ENCODE measurements around the gene TMEM256.

Gene TMEM256

DNA sequence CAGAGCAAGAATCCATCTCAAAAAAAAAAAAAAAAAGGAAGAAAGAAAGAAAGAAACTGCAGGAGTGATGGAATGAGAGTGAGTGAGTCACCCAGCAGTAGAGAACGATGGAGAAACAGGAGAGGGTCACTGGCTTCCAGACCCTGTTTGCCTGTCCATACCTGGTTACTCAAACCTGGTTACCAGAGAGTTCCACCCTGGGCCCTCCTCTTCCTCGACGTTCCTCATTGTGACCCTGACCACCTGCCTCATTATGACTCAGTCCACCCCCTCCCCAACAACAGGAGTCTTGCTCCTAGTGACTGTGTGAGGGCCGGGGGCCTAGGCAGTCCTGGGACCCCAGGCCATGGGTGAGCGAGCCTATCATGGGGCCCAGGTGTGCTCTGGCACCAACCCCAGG, 24.7 kb upstream of the TMEM256 start, which contains the start of gene SPEM3:
Gene SPEM3, plus strand, starts transcription at position 301 of the 400 bp plus-strand sequence. Its CDS starts 46 bp downstream, at position 347.
- Histone ChIP-seq H3K27ac (ENCODE audit: low read depth, low read length) (no peak within 1 kb of the TSS), H3K9me3 (ENCODE audit: insufficient read depth, low read length) (no peaks in the 10 kb centered on the region), H3K36me3 (ENCODE audit: low read length) (no peaks in the 10 kb centered on the region), H3F3A (ENCODE audit: insufficient read depth) (no peaks in the 10 kb centered on the region), H3K4me2 (ENCODE audit: low read depth, low read length, poor library complexity, severe bottlenecking) (no peak within 1 kb of the TSS), H3K9ac (ENCODE audit: low read length) (no peak within 1 kb of the TSS), H2AFZ (ENCODE audit: low read depth, low read length, severe bottlenecking) (no peak within 1 kb of the TSS), H3K9me2 (replicated peaks; ENCODE audit: insufficient read depth, low read length) (no peaks in the 10 kb centered on the region), H3K4me3 (ENCODE audit: insufficient read depth, low read length, poor library complexity, severe bottlenecking) (no peak within 1 kb of the TSS), H3K27me3 (ENCODE audit: low read length) (no peaks in the 10 kb centered on the region), H4K20me1 (ENCODE audit: low read depth, low read length) (no peaks in the 10 kb centered on the region), H3K79me2 (ENCODE audit: insufficient read depth, low read length) (no peaks in the 10 kb centered on the region)
- TF ChIP-seq EZH2phosphoT487 (conservative IDR thresholded peaks at IDR 0.05; ENCODE audit: low read length): no peak
- TF ChIP-seq, protein P1, sequence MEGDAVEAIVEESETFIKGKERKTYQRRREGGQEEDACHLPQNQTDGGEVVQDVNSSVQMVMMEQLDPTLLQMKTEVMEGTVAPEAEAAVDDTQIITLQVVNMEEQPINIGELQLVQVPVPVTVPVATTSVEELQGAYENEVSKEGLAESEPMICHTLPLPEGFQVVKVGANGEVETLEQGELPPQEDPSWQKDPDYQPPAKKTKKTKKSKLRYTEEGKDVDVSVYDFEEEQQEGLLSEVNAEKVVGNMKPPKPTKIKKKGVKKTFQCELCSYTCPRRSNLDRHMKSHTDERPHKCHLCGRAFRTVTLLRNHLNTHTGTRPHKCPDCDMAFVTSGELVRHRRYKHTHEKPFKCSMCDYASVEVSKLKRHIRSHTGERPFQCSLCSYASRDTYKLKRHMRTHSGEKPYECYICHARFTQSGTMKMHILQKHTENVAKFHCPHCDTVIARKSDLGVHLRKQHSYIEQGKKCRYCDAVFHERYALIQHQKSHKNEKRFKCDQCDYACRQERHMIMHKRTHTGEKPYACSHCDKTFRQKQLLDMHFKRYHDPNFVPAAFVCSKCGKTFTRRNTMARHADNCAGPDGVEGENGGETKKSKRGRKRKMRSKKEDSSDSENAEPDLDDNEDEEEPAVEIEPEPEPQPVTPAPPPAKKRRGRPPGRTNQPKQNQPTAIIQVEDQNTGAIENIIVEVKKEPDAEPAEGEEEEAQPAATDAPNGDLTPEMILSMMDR (IDR thresholded peaks at IDR 0.05; ENCODE audit: insufficient read depth, low read length, poor library complexity, severe bottlenecking): no peak

DNA sequence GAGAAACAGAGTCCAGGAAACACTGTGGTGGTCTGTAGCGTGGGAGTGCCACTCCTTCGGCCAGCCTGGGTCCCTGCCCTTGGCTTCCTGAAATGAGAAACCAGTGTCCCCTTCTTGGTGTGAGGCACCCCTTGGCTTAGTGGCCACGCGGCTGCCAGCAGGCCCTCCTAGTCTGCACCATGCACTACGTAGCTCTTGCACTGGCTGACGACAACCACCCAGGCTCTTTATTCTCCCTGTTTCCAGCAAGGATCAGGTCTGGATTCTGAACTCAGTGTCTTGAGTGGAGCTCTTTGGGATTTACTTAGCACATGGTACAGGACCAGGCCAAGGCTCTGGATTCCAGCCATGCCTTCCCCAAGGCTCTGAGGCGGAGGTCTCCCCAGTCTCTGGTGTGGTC, 23.7 kb upstream of the TMEM256 start:
- Histone ChIP-seq H3K4me3 (ENCODE audit: insufficient read depth, low read length, poor library complexity, severe bottlenecking) (no peak overlapping the region), H3F3A (ENCODE audit: insufficient read depth) (no peaks in the 10 kb centered on the region), H3K27ac (ENCODE audit: low read depth, low read length) (no peak overlapping the region), H3K27me3 (ENCODE audit: low read length) (no peaks in the 10 kb centered on the region), H3K9me2 (replicated peaks; ENCODE audit: insufficient read depth, low read length) (no peaks in the 10 kb centered on the region), H4K20me1 (ENCODE audit: low read depth, low read length) (no peaks in the 10 kb centered on the region), H2AFZ (ENCODE audit: low read depth, low read length, severe bottlenecking) (no peak overlapping the region), H3K79me2 (ENCODE audit: insufficient read depth, low read length) (no peaks in the 10 kb centered on the region), H3K36me3 (ENCODE audit: low read length) (no peaks in the 10 kb centered on the region), H3K9ac (ENCODE audit: low read length) (no peak overlapping the region), H3K9me3 (ENCODE audit: insufficient read depth, low read length) (no peaks in the 10 kb centered on the region), H3K4me2 (ENCODE audit: low read depth, low read length, poor library complexity, severe bottlenecking) (no peak overlapping the region)
- TF ChIP-seq, protein P1 (IDR thresholded peaks at IDR 0.05; ENCODE audit: insufficient read depth, low read length, poor library complexity, severe bottlenecking): no peak
- TF ChIP-seq EZH2phosphoT487 (conservative IDR thresholded peaks at IDR 0.05; ENCODE audit: low read length): no peak

DNA sequence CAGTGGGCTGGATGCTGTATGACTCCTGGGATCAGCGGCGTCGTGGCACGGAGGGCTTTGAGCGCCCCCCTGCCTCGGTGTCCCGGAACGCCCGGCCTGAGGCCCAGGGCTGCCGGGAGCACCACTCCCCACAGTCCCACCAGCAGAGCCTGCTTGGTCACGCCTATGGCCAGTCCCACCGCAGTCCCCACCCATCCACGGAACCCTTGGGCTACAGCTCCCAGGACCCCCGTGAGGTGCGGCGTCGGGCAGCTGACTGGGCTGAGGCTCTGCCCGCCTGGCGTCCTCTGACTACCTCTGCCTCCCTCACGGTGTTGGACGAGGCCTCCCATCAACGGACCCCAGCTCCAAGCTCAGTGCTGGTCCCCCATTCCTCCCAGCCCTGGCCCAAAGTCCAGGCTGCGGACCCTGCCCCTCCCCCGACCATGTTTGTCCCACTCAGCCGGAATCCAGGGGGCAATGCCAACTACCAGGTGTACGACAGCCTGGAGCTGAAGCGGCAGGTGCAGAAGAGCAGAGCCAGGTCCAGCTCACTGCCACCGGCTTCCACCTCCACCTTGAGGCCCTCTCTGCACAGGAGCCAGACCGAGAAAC, 23.1 kb upstream of the TMEM256 start:
- no peaks in the 10 kb centered on the region for H3K9me2 ChIP-seq (replicated peaks; ENCODE audit: insufficient read depth, low read length)
- TF ChIP-seq EZH2phosphoT487 (conservative IDR thresholded peaks at IDR 0.05; ENCODE audit: low read length): no peak
- TF ChIP-seq, protein P1 (IDR thresholded peaks at IDR 0.05; ENCODE audit: insufficient read depth, low read length, poor library complexity, severe bottlenecking): no peak

More for the DNA sequence above, 23.1 kb upstream of the TMEM256 start:
- Histone ChIP-seq H3K4me2 (ENCODE audit: low read depth, low read length, poor library complexity, severe bottlenecking) (no peak overlapping the region), H3K9ac (ENCODE audit: low read length) (no peak overlapping the region), H3K79me2 (ENCODE audit: insufficient read depth, low read length) (no peaks in the 10 kb centered on the region), H3K27ac (ENCODE audit: low read depth, low read length) (no peak overlapping the region), H3K4me3 (ENCODE audit: insufficient read depth, low read length, poor library complexity, severe bottlenecking) (no peak overlapping the region), H3K36me3 (ENCODE audit: low read length) (no peaks in the 10 kb centered on the region), H3K27me3 (ENCODE audit: low read length) (no peaks in the 10 kb centered on the region), H3F3A (ENCODE audit: insufficient read depth) (no peaks in the 10 kb centered on the region), H2AFZ (ENCODE audit: low read depth, low read length, severe bottlenecking) (no peak overlapping the region), H4K20me1 (ENCODE audit: low read depth, low read length) (no peaks in the 10 kb centered on the region), H3K9me3 (ENCODE audit: insufficient read depth, low read length) (no peaks in the 10 kb centered on the region)

Data from SU-DHL-6 (cell line).